ENCODE measurements around the gene CASP3.

CASP3 gene

GRCh38 chr4:184651899-184652298, 2.7 kb upstream of the CASP3 start:
- H3K4me3 ChIP-seq (ENCODE audit: low read depth, low read length), result no peak overlapping the region
- no peak for TF ChIP-seq CTCF (IDR thresholded peaks at IDR 0.05; ENCODE audit: borderline replicate concordance, insufficient read depth, low read depth, low read length)

- TF ChIP-seq CTCF (IDR thresholded peaks at IDR 0.05; ENCODE audit: borderline replicate concordance, insufficient read depth, low read depth, low read length), result no peak
- peak overlapping the region; percentile 83 for H3K4me3 ChIP-seq (ENCODE audit: low read depth, low read length)
These were observed 966 bp upstream of the CASP3 start for GRCh38 chr4:184649971-184650855.

- no peak for TF ChIP-seq CTCF (IDR thresholded peaks at IDR 0.05; ENCODE audit: borderline replicate concordance, insufficient read depth, low read depth, low read length)
- peak overlapping the region; percentile 91 for H3K4me3 ChIP-seq (ENCODE audit: low read depth, low read length)
These were observed 778 bp downstream of the CASP3 start for GRCh38 chr4:184648313-184649025.

- peak overlapping the region; percentile 91 for H3K4me3 ChIP-seq (ENCODE audit: low read depth, low read length)
- TF ChIP-seq CTCF (IDR thresholded peaks at IDR 0.05; ENCODE audit: borderline replicate concordance, insufficient read depth, low read depth, low read length), result no peak
These were observed 1.3 kb downstream of the CASP3 start for GRCh38 chr4:184648054-184648312.

- TF ChIP-seq CTCF (IDR thresholded peaks at IDR 0.05; ENCODE audit: borderline replicate concordance, insufficient read depth, low read depth, low read length), result no peak
- peak overlapping the region; percentile 91 for H3K4me3 ChIP-seq (ENCODE audit: low read depth, low read length)
These were observed 1.8 kb downstream of the CASP3 start for GRCh38 chr4:184647266-184648053.

GRCh38 chr4:184645904-184646610, 3.2 kb downstream of the CASP3 start:
- no peak overlapping the region for H3K4me3 ChIP-seq (ENCODE audit: low read depth, low read length)
- TF ChIP-seq CTCF (IDR thresholded peaks at IDR 0.05; ENCODE audit: borderline replicate concordance, insufficient read depth, low read depth, low read length), result no peak

Data from GM12875 (cell line).